HEK293T (cell line): Measurements from ENCODE around the gene HIVEP2.

Experiments used
- CTCF ChIA-PET: fragments of 350-600 bp; formaldehyde crosslinking; extraction: SDS; loops from one replicate; lab custom pipeline; 2021; ENCODE audit warnings: antibody characterized with exemption, inconsistent platforms; lab: Yijun Ruan, JAX
- POLR2A ChIA-PET: fragments of 350-600 bp; formaldehyde crosslinking; extraction: SDS; loops from one replicate; lab custom pipeline; 2020; ENCODE audit warnings: antibody characterized with exemption, inconsistent platforms; lab: Yijun Ruan, JAX
- DNase-seq: peaks from one replicate; pipeline ENCODE4 v3.0.0; 2012; ENCODE audit warnings: mixed read lengths; ENCODE audit errors: extremely low spot score
- ARNT ChIP-seq: fragments of 450-650 bp; IDR thresholded peaks from 2 replicates; pipeline ENCODE4 v1.6.1; 2017; ENCODE audit warnings: mild to moderate bottlenecking
- BHLHE40 ChIP-seq: fragments of 450-650 bp; IDR thresholded peaks from 2 replicates; pipeline ENCODE4 v1.6.1; 2016; ENCODE audit warnings: mild to moderate bottlenecking, moderate library complexity, borderline replicate concordance
- CTBP1 ChIP-seq: fragments of 450-650 bp; IDR thresholded peaks from 2 replicates; pipeline ENCODE4 v1.6.1; 2016; ENCODE audit warnings: borderline replicate concordance
- ELF4 ChIP-seq: fragments of 450-650 bp; IDR thresholded peaks from 2 replicates; pipeline ENCODE4 v1.6.1; 2017; ENCODE audit warnings: antibody characterized with exemption
- FOXA1 ChIP-seq: fragments of 450-650 bp; IDR thresholded peaks from 2 replicates; pipeline ENCODE4 v1.6.1; 2016; ENCODE audit warnings: mild to moderate bottlenecking
- FOXK2 ChIP-seq: fragments of 450-650 bp; IDR thresholded peaks from 2 replicates; pipeline ENCODE4 v1.6.1; 2016; ENCODE audit warnings: mild to moderate bottlenecking
- FOXM1 ChIP-seq: fragments of 450-650 bp; IDR thresholded peaks from 2 replicates; pipeline ENCODE4 v1.6.1; 2017; ENCODE audit warnings: mild to moderate bottlenecking, borderline replicate concordance
- HDGF ChIP-seq: fragments of 450-650 bp; IDR thresholded peaks from 2 replicates; pipeline ENCODE4 v1.6.1; 2017; ENCODE audit warnings: antibody characterized with exemption, borderline replicate concordance
- L3MBTL2 ChIP-seq: fragments of 450-650 bp; conservative IDR thresholded peaks from 2 replicates; pipeline ENCODE4 v1.6.1; 2016; ENCODE audit warnings: mild to moderate bottlenecking
- LEF1 ChIP-seq: fragments of 450-650 bp; IDR thresholded peaks from 2 replicates; pipeline ENCODE4 v1.6.1; 2017; ENCODE audit warnings: mild to moderate bottlenecking, borderline replicate concordance
- NFRKB ChIP-seq: fragments of 450-650 bp; IDR thresholded peaks from 2 replicates; pipeline ENCODE4 v1.6.1; 2016; ENCODE audit warnings: mild to moderate bottlenecking, moderate library complexity
- SP1 ChIP-seq: fragments of 450-650 bp; IDR thresholded peaks from 2 replicates; pipeline ENCODE4 v1.6.1; 2017
- SUZ12 ChIP-seq: fragments of 450-650 bp; IDR thresholded peaks from 2 replicates; pipeline ENCODE4 v1.6.1; 2016; ENCODE audit warnings: mild to moderate bottlenecking
- TARDBP ChIP-seq: fragments of 450-650 bp; IDR thresholded peaks from 2 replicates; pipeline ENCODE4 v1.6.1; 2016
- ZNF384 ChIP-seq: fragments of 450-650 bp; IDR thresholded peaks from 2 replicates; pipeline ENCODE4 v1.6.1; 2016
- TF ChIP-seq, protein P1 (sequence below): fragments of 450-650 bp; IDR thresholded peaks from 2 replicates; pipeline ENCODE4 v1.6.1; 2016

Gene HIVEP2

DNA sequence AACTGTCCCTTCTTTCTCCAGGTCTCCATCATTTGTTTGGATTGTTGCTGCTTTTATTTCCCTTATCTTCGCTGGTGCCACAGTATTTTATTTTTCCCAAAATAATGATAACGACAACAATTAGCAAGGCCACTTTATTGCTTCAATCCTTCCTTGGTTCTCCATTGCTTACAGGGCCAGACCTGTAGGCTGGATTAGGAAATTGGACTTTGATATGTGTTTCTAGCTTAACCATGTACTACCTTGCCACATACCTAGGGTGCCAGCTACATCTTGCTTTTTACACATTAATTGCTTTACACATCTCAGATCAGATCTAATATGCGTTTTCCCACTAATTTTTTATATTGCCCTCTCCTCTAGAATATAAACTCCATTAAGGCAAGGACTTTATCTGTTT lies 195.4 kb downstream of the HIVEP2 start:
- POLR2A ChIA-PET: interaction anchor here (1.2 kb wide), 1 partner anchor 12 kb away, joined by 3 read pairs; no protein-coding TSS in a partner anchor
- CTCF ChIA-PET: no interaction called here
- TF ChIP-seq HDGF (no peak), LEF1 (no peak), BHLHE40 (no peak), L3MBTL2 (no peak), FOXK2 (no peak), NFRKB (no peak), SUZ12 (no peak), FOXA1 (no peak), ELF4 (no peak), FOXM1 (no peak), TARDBP (no peak), ARNT (no peak), CTBP1 (no peak)
- TF ChIP-seq, protein P1, sequence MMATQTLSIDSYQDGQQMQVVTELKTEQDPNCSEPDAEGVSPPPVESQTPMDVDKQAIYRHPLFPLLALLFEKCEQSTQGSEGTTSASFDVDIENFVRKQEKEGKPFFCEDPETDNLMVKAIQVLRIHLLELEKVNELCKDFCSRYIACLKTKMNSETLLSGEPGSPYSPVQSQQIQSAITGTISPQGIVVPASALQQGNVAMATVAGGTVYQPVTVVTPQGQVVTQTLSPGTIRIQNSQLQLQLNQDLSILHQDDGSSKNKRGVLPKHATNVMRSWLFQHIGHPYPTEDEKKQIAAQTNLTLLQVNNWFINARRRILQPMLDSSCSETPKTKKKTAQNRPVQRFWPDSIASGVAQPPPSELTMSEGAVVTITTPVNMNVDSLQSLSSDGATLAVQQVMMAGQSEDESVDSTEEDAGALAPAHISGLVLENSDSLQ: no peak
- DNase-seq: no peak

GRCh38 chr6:142746524-142746923 lies 198.5 kb downstream of the HIVEP2 start:
- peak; percentile 38 for DNase-seq
- POLR2A ChIA-PET: no interaction called here
- CTCF ChIA-PET: interaction anchor here (0.7 kb wide), 1 partner anchor 22 kb away, joined by 3 read pairs; no protein-coding TSS in a partner anchor
- TF ChIP-seq, protein P1: no peak
- TF ChIP-seq CTBP1: no peak
- TF ChIP-seq BHLHE40: no peak
- TF ChIP-seq TARDBP: no peak
- TF ChIP-seq FOXM1: no peak
- TF ChIP-seq ZNF384: no peak
- TF ChIP-seq LEF1: no peak
- TF ChIP-seq ARNT: no peak
- TF ChIP-seq SP1: no peak
- TF ChIP-seq SUZ12: no peak
- no peak for TF ChIP-seq NFRKB
- no peak for TF ChIP-seq FOXK2
- no peak for TF ChIP-seq L3MBTL2
- TF ChIP-seq HDGF: no peak
- no peak for TF ChIP-seq FOXA1
- TF ChIP-seq ELF4: no peak

DNA sequence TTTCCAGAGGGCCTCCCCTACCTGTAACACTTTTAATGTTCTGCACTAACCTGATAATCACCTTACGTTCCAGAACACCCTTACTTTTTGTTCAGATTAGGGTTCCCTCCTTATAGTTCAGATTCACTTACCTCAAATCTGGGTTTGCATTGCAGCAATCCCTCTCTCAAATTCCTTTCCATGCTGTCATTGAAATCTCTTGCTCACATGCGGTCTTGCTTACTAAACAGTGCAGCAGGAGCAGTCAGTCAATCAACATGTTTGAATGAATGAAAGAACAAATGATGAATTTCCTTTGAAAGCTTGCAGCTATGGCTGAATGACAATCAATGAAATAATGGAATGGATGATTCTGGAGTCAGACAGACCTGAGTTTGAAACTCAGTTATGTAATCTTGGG lies 200.1 kb downstream of the HIVEP2 start:
- ChIA-PET POLR2A (no interaction called here), CTCF (no interaction called here)
- DNase-seq: no peak
- TF ChIP-seq SP1: no peak
- TF ChIP-seq FOXM1: no peak
- TF ChIP-seq NFRKB: no peak
- no peak for TF ChIP-seq L3MBTL2
- TF ChIP-seq LEF1: no peak

DNA sequence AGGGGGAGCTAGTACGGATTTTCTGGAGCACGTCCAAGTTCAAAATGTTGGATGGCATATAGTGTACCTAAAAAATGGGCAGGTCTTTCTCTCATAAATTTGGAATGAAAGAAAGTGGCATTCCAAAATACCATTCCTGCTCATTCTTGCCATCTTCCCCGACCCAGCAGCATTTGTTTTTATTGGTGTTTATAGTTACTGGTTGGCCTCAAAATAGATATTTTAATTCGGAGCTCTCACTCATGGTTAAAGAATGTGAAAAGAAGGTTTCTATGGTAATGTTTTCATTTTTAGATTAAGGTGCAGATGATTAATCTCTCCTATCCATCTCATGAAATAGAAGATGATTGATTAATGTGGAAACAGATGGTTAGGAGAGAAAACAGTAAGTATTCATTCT lies 204.5 kb downstream of the HIVEP2 start:
- TF ChIP-seq CTBP1: no peak
- TF ChIP-seq SUZ12: no peak
- TF ChIP-seq FOXA1: no peak
- no peak for TF ChIP-seq L3MBTL2
- TF ChIP-seq LEF1: no peak
- TF ChIP-seq ZNF384: no peak
- TF ChIP-seq BHLHE40: no peak
- no peak for TF ChIP-seq TARDBP
- no peak for TF ChIP-seq HDGF
- no peak for TF ChIP-seq ARNT
- no peak for TF ChIP-seq SP1
- no peak for TF ChIP-seq FOXM1
- TF ChIP-seq, protein P1: no peak
- CTCF ChIA-PET: no interaction called here
- no peak for DNase-seq
- POLR2A ChIA-PET: no interaction called here

DNA sequence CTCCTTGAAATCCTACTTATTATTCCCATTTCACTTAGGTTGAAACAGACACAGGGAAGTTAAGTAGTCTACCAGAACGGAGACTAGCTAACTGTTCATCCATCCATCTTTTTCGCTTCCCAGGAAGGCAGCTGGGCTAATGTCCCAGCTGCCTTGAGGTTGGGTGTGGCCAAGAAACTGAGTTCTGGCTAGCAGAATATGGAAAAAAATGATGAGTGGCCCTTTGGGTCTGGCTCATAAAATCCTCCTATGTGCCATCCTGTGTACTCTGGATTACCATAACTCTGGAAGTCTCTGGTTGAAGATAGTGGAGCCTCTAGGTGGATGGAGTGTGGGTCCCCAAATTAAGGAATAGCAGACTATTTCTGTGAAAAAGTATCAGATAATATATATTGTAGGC lies 206.2 kb downstream of the HIVEP2 start:
- ChIA-PET POLR2A (no interaction called here), CTCF (no interaction called here)
- no peak for TF ChIP-seq SUZ12
- TF ChIP-seq ELF4: no peak
- TF ChIP-seq CTBP1: no peak
- no peak for TF ChIP-seq TARDBP
- TF ChIP-seq LEF1: no peak
- TF ChIP-seq, protein P1: no peak
- DNase-seq: no peak

GRCh38 chr6:142738035-142738396 lies 207.0 kb downstream of the HIVEP2 start:
- TF ChIP-seq BHLHE40 (no peak), SP1 (no peak), FOXK2 (no peak), CTBP1 (no peak), L3MBTL2 (no peak), FOXA1 (no peak), NFRKB (no peak), FOXM1 (no peak), SUZ12 (no peak), LEF1 (no peak), ARNT (no peak), ELF4 (no peak), ZNF384 (no peak), HDGF (no peak), TARDBP (no peak)
- TF ChIP-seq, protein P1: no peak
- ChIA-PET POLR2A (interaction anchor here (1.0 to 1.1 kb wide), 2 partner anchors 12 to 207 kb away, joined by 3 read pairs; partner anchors contain the start of gene HIVEP2), CTCF (interaction anchor here (0.9 kb wide), 1 partner anchor 10 kb away, joined by 3 read pairs; no protein-coding TSS in a partner anchor)
- no peak for DNase-seq
